Measurements from ENCODE around the gene ORC4. TPM values are rescaled to one million over a fixed set of nuclear protein-coding genes. Genes with fewer than 3 reads are reported as not detected.

ORC4 gene
- total and polyA plus RNA-seq, 2 of the 8 experiments (the other 6 are each of a cell fraction or from before 2014, with no cell fraction given): 22.7 to 63.7 TPM

DNA sequence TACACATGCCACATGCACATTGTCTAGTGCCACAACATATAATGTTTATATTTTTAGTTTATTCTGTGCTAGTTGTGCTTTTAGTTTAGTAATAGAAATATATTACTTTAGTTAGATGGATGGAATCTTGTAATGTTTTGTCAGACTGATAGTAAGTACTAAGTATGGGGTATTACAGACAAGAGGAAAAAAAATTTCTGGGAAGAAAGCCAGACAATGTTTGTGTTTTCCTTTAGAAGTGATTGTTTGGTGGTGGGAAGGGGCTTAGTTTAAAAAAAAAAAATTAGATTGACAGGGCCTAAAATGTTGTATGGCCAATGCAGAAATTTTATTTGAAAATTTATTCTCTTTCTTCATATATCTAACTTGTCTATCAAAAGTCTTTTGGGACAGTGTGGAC, 137.9 kb downstream of the ORC4 start:
- H3K79me2 ChIP-seq (ENCODE audit: control insufficient read depth in 1 of 2, insufficient read depth in 2 of 2, low read length in 2 of 2): peaks cover 0 to 95% of the 10 kb centered on the region in 2 experiments; a peak in 2 of 4 replicates
- H3K4me3 ChIP-seq (ENCODE audit: extremely low read depth in 1 of 4, insufficient read depth in 2 of 4, low read depth in 3 of 4, low read length in 4 of 4): no peak overlapping the region
- no peak overlapping the region for H2AFZ ChIP-seq (ENCODE audit: low read length)
- H2BK120ac ChIP-seq (replicated peaks; ENCODE audit: low read depth, low read length): no peak overlapping the region
- H2BK20ac ChIP-seq (ENCODE audit: low read length): no peak overlapping the region
- H3K4ac ChIP-seq (replicated peaks; ENCODE audit: insufficient read length, low read depth, low read length): no peak overlapping the region
- no peak overlapping the region for H4K8ac ChIP-seq (ENCODE audit: extremely low read depth, insufficient read depth, low read length)
- H3K9me3 ChIP-seq (ENCODE audit: insufficient read depth in 2 of 2, low read depth in 1 of 2, low read length in 1 of 2): no peaks in the 10 kb centered on the region
- no peak overlapping the region for H3K18ac ChIP-seq (ENCODE audit: extremely low read depth, low read length)
- no peak overlapping the region for H3K56ac ChIP-seq (replicated peaks; ENCODE audit: insufficient read length, low read depth, low read length)
- H3K27ac ChIP-seq (ENCODE audit: low read depth, low read length): no peak overlapping the region
- no peaks in the 10 kb centered on the region; the same call in 1 of the 2 replicates for H3K23me2 ChIP-seq (ENCODE audit: low read depth, low read length)
- no peaks in the 10 kb centered on the region for H3K27me3 ChIP-seq (replicated peaks in 1 of 4; ENCODE audit: control insufficient read depth in 3 of 4, extremely low read depth in 1 of 4, insufficient read depth in 3 of 4, low read length in 3 of 4)
- H2BK15ac ChIP-seq (ENCODE audit: low read length): no peak overlapping the region
- FAIRE-seq: no peak
- DNase-seq (ENCODE audit: low read depth in 1 of 2, low spot score in 2 of 2): no peak
- no peak overlapping the region for H3K23ac ChIP-seq (ENCODE audit: insufficient read length)
- no peak overlapping the region for H2AK5ac ChIP-seq (ENCODE audit: low read depth, low read length)
- no peak overlapping the region for H2BK5ac ChIP-seq (ENCODE audit: low read depth, low read length)
- no peak overlapping the region for H3K9ac ChIP-seq (replicated peaks in 1 of 4; ENCODE audit: extremely low read depth in 1 of 4, low read depth in 3 of 4, low read length in 3 of 4)
- H3K14ac ChIP-seq (ENCODE audit: insufficient read length): no peak overlapping the region
- no peak overlapping the region for H2BK12ac ChIP-seq (ENCODE audit: low read depth, low read length)
- H3K4me1 ChIP-seq (replicated peaks in 1 of 4; ENCODE audit: control insufficient read depth in 3 of 4, insufficient read depth in 4 of 4, low read length in 3 of 4): peaks cover 0 to 4% (median 0%) of the 10 kb centered on the region in 4 experiments; a peak in 1 of 7 replicates
- peaks cover 0 to 2% of the 10 kb centered on the region in 2 experiments for H4K20me1 ChIP-seq (replicated peaks in 1 of 2; ENCODE audit: control insufficient read depth in 1 of 2, insufficient read depth in 2 of 2, low read length in 2 of 2)
- no peaks in the 10 kb centered on the region for H3K36me3 ChIP-seq (ENCODE audit: control insufficient read depth in 2 of 4, insufficient read depth in 4 of 4, low read length in 3 of 4)
- H4K5ac ChIP-seq (ENCODE audit: insufficient read length, low read depth, low read length): no peak overlapping the region
- no peaks in the 10 kb centered on the region for H3K79me1 ChIP-seq (ENCODE audit: low read depth, low read length)
- no peak overlapping the region for H4K91ac ChIP-seq (replicated peaks; ENCODE audit: insufficient read length, low read length)
- no peak overlapping the region for H3K4me2 ChIP-seq (ENCODE audit: insufficient read depth in 1 of 2, low read depth in 2 of 2, low read length in 2 of 2)
- POLR2A ChIA-PET (ENCODE audit: partially characterized antibody): no interaction called here
- CTCF ChIA-PET (ENCODE audit: partially characterized antibody): no interaction called here
- TF ChIP-seq POLR2A (IDR thresholded peaks at IDR 0.05; ENCODE audit: control extremely low read depth in 1 of 2, low read depth in 2 of 2, low read length in 2 of 2) (no peak), SP2 (IDR thresholded peaks at IDR 0.05; ENCODE audit: low read length) (no peak), SIX5 (IDR thresholded peaks at IDR 0.05; ENCODE audit: low read depth, low read length) (no peak), RAD21 (IDR thresholded peaks at IDR 0.05 in 1 of 2, conservative IDR thresholded peaks at IDR 0.05 in 1 of 2; ENCODE audit: low read depth in 2 of 2, low read length in 2 of 2) (no peak), POU5F1 (IDR thresholded peaks at IDR 0.05; ENCODE audit: low read depth, low read length) (no peak), ZNF274 (IDR thresholded peaks at IDR 0.05; ENCODE audit: borderline replicate concordance, extremely low read depth, low read length) (no peak), SIN3A (conservative IDR thresholded peaks at IDR 0.05 in 1 of 2, IDR thresholded peaks at IDR 0.05 in 1 of 2; ENCODE audit: low read depth in 1 of 2, low read length in 2 of 2) (no peak), CEBPB (IDR thresholded peaks at IDR 0.05; ENCODE audit: low read depth, low read length) (no peak), TEAD4 (IDR thresholded peaks at IDR 0.05; ENCODE audit: low read depth, low read length) (no peak), PHF8 (conservative IDR thresholded peaks at IDR 0.05; ENCODE audit: low read depth, low read length) (no peak), CBX8 (IDR thresholded peaks at IDR 0.05; ENCODE audit: borderline replicate concordance, low read depth, low read length) (no peak), BRCA1 (IDR thresholded peaks at IDR 0.05; ENCODE audit: low read depth, low read length) (no peak)
- TF ChIP-seq, protein P1, sequence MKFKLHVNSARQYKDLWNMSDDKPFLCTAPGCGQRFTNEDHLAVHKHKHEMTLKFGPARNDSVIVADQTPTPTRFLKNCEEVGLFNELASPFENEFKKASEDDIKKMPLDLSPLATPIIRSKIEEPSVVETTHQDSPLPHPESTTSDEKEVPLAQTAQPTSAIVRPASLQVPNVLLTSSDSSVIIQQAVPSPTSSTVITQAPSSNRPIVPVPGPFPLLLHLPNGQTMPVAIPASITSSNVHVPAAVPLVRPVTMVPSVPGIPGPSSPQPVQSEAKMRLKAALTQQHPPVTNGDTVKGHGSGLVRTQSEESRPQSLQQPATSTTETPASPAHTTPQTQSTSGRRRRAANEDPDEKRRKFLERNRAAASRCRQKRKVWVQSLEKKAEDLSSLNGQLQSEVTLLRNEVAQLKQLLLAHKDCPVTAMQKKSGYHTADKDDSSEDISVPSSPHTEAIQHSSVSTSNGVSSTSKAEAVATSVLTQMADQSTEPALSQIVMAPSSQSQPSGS (IDR thresholded peaks at IDR 0.05; ENCODE audit: low read length): no peak

All from H1 (cell line).